Dedifferentiated amniotic fluid mesenchymal stem cell (primary cell): ENCODE measurements around the gene PLA2G4B.
A peak's percentile ranks its signal among the peaks of the same experiment; 100 is the strongest.

ENCODE experiments used
- DNase-seq: peaks from one replicate; pipeline ENCODE4 v3.0.0-alpha.2; 2016; ENCODE audit errors: extremely low spot score

The PLA2G4B gene

GRCh38 chr15:41886741-41887140, 48.1 kb downstream of the PLA2G4B start:
- DNase-seq: no peak

- no peak for DNase-seq
Observed at GRCh38 chr15:41887161-41887560, 48.5 kb downstream of the PLA2G4B start.

GRCh38 chr15:41887893-41888292, 49.2 kb downstream of the PLA2G4B start:
- DNase-seq: no peak

- DNase-seq: no peak
Observed at GRCh38 chr15:41888662-41889253, 50.1 kb downstream of the PLA2G4B start.

GRCh38 chr15:41890050-41890690, 51.5 kb downstream of the PLA2G4B start:
- DNase-seq: no peak

- DNase-seq: no peak
Observed at GRCh38 chr15:41891226-41891625, 52.6 kb downstream of the PLA2G4B start.

GRCh38 chr15:41891946-41892345, 53.3 kb downstream of the PLA2G4B start:
- no peak for DNase-seq

GRCh38 chr15:41892621-41893421, 54.2 kb downstream of the PLA2G4B start:
- DNase-seq: no peak

- DNase-seq: no peak
Observed at GRCh38 chr15:41893422-41894250, 55.0 kb downstream of the PLA2G4B start, which contains the start of gene SPTBN5. SPTBN5 (minus strand) TSS chr15:41894053; CDS start chr15:41893497, 556 bp downstream.

GRCh38 chr15:41894251-41894790, 55.7 kb downstream of the PLA2G4B start:
- DNase-seq: no peak

GRCh38 chr15:41894791-41895463, 56.3 kb downstream of the PLA2G4B start:
- peak; percentile 42 for DNase-seq

GRCh38 chr15:41895491-41895890, 56.8 kb downstream of the PLA2G4B start:
- no peak for DNase-seq

- no peak for DNase-seq
Observed at GRCh38 chr15:41895957-41896356, 57.3 kb downstream of the PLA2G4B start.

- no peak for DNase-seq
Observed at GRCh38 chr15:41896566-41896965, 57.9 kb downstream of the PLA2G4B start.

- no peak for DNase-seq
Observed at GRCh38 chr15:41897363-41897799, 58.7 kb downstream of the PLA2G4B start.
